ENCODE data around the gene TMEM253.

DNA sequence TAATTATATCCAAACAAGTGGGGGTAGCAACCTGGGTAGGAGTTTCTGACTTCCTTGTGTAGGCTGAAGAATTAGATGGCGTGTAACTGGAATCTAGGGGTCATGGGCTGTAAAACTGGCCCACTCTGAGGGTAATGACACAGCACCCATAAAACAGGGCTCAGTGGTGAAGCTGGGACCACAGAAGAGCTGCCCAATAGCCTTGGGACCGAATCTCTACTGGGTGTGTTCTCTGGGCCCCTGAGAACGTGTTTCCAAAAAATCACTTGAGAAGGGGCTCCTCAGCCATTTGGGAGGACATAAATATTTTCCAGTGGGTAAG, 39.6 kb upstream of the TMEM253 start:
- TF ChIP-seq DNMT1 (IDR thresholded peaks at IDR 0.05): no peak
- TF ChIP-seq POLR2AphosphoS5 (IDR thresholded peaks at IDR 0.05; ENCODE audit: control insufficient read depth, insufficient read depth, low read depth, low read length): no peak
- no peak for TF ChIP-seq RFX5 (IDR thresholded peaks at IDR 0.05; ENCODE audit: low read depth, low read length)

Measured in K562 (cell line).